Neuronal stem cell (in vitro differentiated cells): Measurements from ENCODE around the gene DPH6.
A peak's percentile ranks its signal among the peaks of the same experiment; 100 is the strongest.
"Not testable (repeated sequence)": the region's sequence is repeated elsewhere in the genome, so short reads cannot be mapped to it uniquely, and the experiment has no call there.

Experiments
- DNase-seq: peaks from one replicate; pipeline ENCODE4 v3.0.0-alpha.2; 2013; ENCODE audit warnings: low spot score
- H2AFZ ChIP-seq: one replicate; pipeline ENCODE4 v1.6.1; 2013; ENCODE audit warnings: mild to moderate bottlenecking, low read length, inconsistent platforms
- H2AK5ac ChIP-seq: 2 replicates; pipeline ENCODE4 v1.6.1; 2013; ENCODE audit warnings: low read depth, mild to moderate bottlenecking, inconsistent platforms, low read length, moderate library complexity, mixed read lengths
- H2BK120ac ChIP-seq: 2 replicates; pipeline ENCODE4 v1.6.1; 2013; ENCODE audit warnings: low read depth, mild to moderate bottlenecking, inconsistent platforms, low read length, moderate library complexity, mixed read lengths
- H2BK12ac ChIP-seq: one replicate; pipeline ENCODE4 v1.6.1; 2013; ENCODE audit warnings: low read length, inconsistent platforms
- H2BK15ac ChIP-seq: 2 replicates; pipeline ENCODE4 v1.6.1; 2013; ENCODE audit warnings: mild to moderate bottlenecking, low read length, inconsistent platforms, mixed read lengths
- H2BK5ac ChIP-seq: one replicate; pipeline ENCODE4 v1.6.1; 2013; ENCODE audit warnings: inconsistent platforms, mild to moderate bottlenecking, low read length, moderate library complexity
- H3K14ac ChIP-seq: one replicate; pipeline ENCODE4 v1.6.1; 2013; ENCODE audit warnings: low read length, inconsistent platforms
- H3K18ac ChIP-seq: 2 replicates; pipeline ENCODE4 v1.6.1; 2013; ENCODE audit warnings: low read length, inconsistent platforms
- H3K23ac ChIP-seq: 2 replicates; pipeline ENCODE4 v1.6.1; 2013; ENCODE audit warnings: low read depth, mild to moderate bottlenecking, mixed read lengths, low read length, inconsistent platforms; ENCODE audit not compliant: poor library complexity
- H3K27ac ChIP-seq: replicated peaks from 3 replicates; pipeline ENCODE4 v1.5.1; 2013; ENCODE audit warnings: low read length, inconsistent platforms
- H3K27me3 ChIP-seq, 3 experiments: 2 replicates each; pipeline ENCODE4 v1.6.1; 2013; ENCODE audit warnings: low read length in 3 of 3, mild to moderate bottlenecking in 2 of 3, inconsistent platforms in 1 of 3, low read depth in 1 of 3, mixed read lengths in 1 of 3, moderate library complexity in 1 of 3; ENCODE audit not compliant: control insufficient read depth in 3 of 3, insufficient read depth in 3 of 3
- H3K36me3 ChIP-seq, 2 donors: replicated peaks in 1 of 2; 2 replicates each; pipeline ENCODE4 v1.6.1; 2013; ENCODE audit warnings: low read length in 2 of 2; ENCODE audit not compliant: control insufficient read depth in 2 of 2, insufficient read depth in 2 of 2
- H3K4ac ChIP-seq: 2 replicates; pipeline ENCODE4 v1.6.1; 2013; ENCODE audit warnings: inconsistent platforms, mild to moderate bottlenecking, low read length, moderate library complexity
- H3K4me1 ChIP-seq, 2 donors: 1 replicate in 1 of 2; 2 replicates in 1 of 2; pipeline ENCODE4 v1.6.1; 2013; ENCODE audit warnings: low read length in 2 of 2, low read depth in 1 of 2; ENCODE audit not compliant: control insufficient read depth in 2 of 2, insufficient read depth in 1 of 2
- H3K4me2 ChIP-seq: one replicate; pipeline ENCODE4 v1.6.1; 2013; ENCODE audit warnings: mild to moderate bottlenecking, low read length, inconsistent platforms; ENCODE audit not compliant: insufficient read depth, poor library complexity, severe bottlenecking
- H3K4me3 ChIP-seq, 2 donors: 2 replicates each; pipeline ENCODE4 v1.5.1; 2013; ENCODE audit warnings: low read length in 2 of 2, mild to moderate bottlenecking in 2 of 2, inconsistent platforms in 1 of 2, moderate library complexity in 1 of 2
- H3K79me1 ChIP-seq: one replicate; pipeline ENCODE4 v1.6.1; 2013; ENCODE audit warnings: low read depth, mild to moderate bottlenecking, inconsistent platforms, low read length, moderate library complexity
- H3K9ac ChIP-seq: one replicate; pipeline ENCODE4 v1.6.1; 2013; ENCODE audit warnings: mild to moderate bottlenecking, low read depth, low read length, inconsistent platforms; ENCODE audit not compliant: poor library complexity
- H3K9me3 ChIP-seq, 2 donors: replicated peaks in 1 of 2; 2 replicates each; pipeline versions ENCODE3 to v1.6.1; 2013; ENCODE audit warnings: low read length in 2 of 2, mild to moderate bottlenecking in 2 of 2, inconsistent platforms in 1 of 2, low read depth in 1 of 2, mixed read lengths in 1 of 2, moderate library complexity in 1 of 2; ENCODE audit not compliant: control insufficient read depth in 2 of 2, insufficient read depth in 1 of 2
- H4K8ac ChIP-seq: one replicate; pipeline ENCODE4 v1.6.1; 2013; ENCODE audit warnings: low read depth, mild to moderate bottlenecking, inconsistent platforms, low read length, moderate library complexity
- H4K91ac ChIP-seq: one replicate; pipeline ENCODE4 v1.6.1; 2013; ENCODE audit warnings: low read length, low read depth, mild to moderate bottlenecking, inconsistent platforms; ENCODE audit not compliant: poor library complexity
- WGBS, 2 donors: extraction: QIAGEN DNeasy Blood & Tissue Kit; methylation state at CpG; one replicate each; pipeline ENCODE4 v1.1.7; 2013; ENCODE audit warnings: missing lambda C conversion rate in 2 of 2, mixed read lengths in 1 of 2; ENCODE audit not compliant: insufficient read length in 2 of 2, insufficient replicate concordance in 1 of 2; ENCODE audit errors: extremely low coverage in 2 of 2; 5-methylcytosine and 5-hydroxymethylcytosine counted together

DPH6 gene

DNA sequence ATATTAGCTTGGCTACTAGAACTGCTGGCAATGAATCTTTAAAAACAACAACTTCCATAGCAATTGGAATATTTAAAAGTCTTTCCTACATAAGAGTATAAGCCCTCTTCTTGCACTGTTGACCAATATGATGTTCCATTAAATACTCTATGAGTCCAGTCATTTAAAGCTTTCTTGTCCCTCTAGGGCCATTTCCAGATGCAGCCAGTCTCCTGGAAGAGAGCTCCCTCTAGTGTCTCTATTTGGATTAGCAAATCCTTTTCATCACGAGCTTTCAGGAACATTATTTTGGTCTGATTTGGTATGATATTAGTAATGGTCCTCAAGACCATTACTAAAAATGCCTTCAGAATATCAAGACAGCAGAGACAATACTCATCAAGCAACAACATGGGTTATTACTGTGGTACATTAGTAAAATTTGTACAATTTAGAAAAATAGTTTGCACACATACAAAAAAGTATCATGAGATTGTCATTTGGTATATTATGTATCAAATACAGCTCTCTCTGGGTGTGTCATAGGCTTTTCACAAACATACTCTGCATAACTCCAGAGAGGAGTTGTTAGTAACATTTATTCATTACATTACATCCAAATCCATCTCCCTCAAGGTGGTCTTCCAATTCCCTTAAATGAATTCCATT, 101.3 kb downstream of the DPH6 start:
- Histone ChIP-seq H3K9me3 (no peaks in the 10 kb centered on the region), H3K27ac (no peak overlapping the region), H3K23ac (no peak overlapping the region), H2BK5ac (no peak overlapping the region), H2BK120ac (no peak overlapping the region), H3K36me3 (no peaks in the 10 kb centered on the region), H3K27me3 (no peaks in the 10 kb centered on the region), H3K18ac (no peak overlapping the region), H3K79me1 (no peaks in the 10 kb centered on the region), H3K9ac (no peak overlapping the region), H4K8ac (no peak overlapping the region), H2AFZ (no peak overlapping the region), H3K4me1 (no peaks in the 10 kb centered on the region), H2BK15ac (no peak overlapping the region), H4K91ac (no peak overlapping the region), H2AK5ac (no peak overlapping the region), H2BK12ac (no peak overlapping the region), H3K4ac (no peak overlapping the region), H3K4me2 (no peak overlapping the region), H3K14ac (no peak overlapping the region), H3K4me3 (no peak overlapping the region)
- WGBS, 2 donors, result no CpG with 5 or more reads among the region's 1 CpG
- peak; percentile 47 for DNase-seq

GRCh38 chr15:35443376-35443775, 102.6 kb downstream of the DPH6 start:
- H3K4me1 ChIP-seq, result no peaks in the 10 kb centered on the region
- H3K4ac ChIP-seq, result no peak overlapping the region
- H3K27ac ChIP-seq, result no peak overlapping the region
- no peaks in the 10 kb centered on the region for H3K36me3 ChIP-seq
- H3K79me1 ChIP-seq, result no peaks in the 10 kb centered on the region
- H3K23ac ChIP-seq, result no peak overlapping the region
- H3K4me2 ChIP-seq, result no peak overlapping the region
- H4K91ac ChIP-seq, result no peak overlapping the region
- no peak overlapping the region for H3K14ac ChIP-seq
- no peak overlapping the region for H3K9ac ChIP-seq
- H3K9me3 ChIP-seq, result no peaks in the 10 kb centered on the region
- no peak for DNase-seq
- no peak overlapping the region for H3K4me3 ChIP-seq
- no peak overlapping the region for H2BK12ac ChIP-seq
- H2AK5ac ChIP-seq, result no peak overlapping the region
- no peak overlapping the region for H2BK5ac ChIP-seq
- no peak overlapping the region for H2BK15ac ChIP-seq
- no peak overlapping the region for H2AFZ ChIP-seq
- no peak overlapping the region for H3K18ac ChIP-seq
- no peak overlapping the region for H4K8ac ChIP-seq
- no peak overlapping the region for H2BK120ac ChIP-seq
- no peaks in the 10 kb centered on the region for H3K27me3 ChIP-seq

- Histone ChIP-seq H3K23ac (no peak overlapping the region), H3K14ac (no peak overlapping the region), H2AK5ac (no peak overlapping the region), H3K4me2 (no peak overlapping the region), H4K91ac (no peak overlapping the region), H3K9me3 (no peaks in the 10 kb centered on the region), H3K9ac (no peak overlapping the region), H3K27me3 (no peaks in the 10 kb centered on the region), H4K8ac (no peak overlapping the region), H3K4me1 (no peaks in the 10 kb centered on the region), H3K27ac (no peak overlapping the region), H3K79me1 (no peaks in the 10 kb centered on the region), H2AFZ (no peak overlapping the region), H3K18ac (no peak overlapping the region), H2BK5ac (no peak overlapping the region), H3K4me3 (no peak overlapping the region), H3K36me3 (no peaks in the 10 kb centered on the region), H2BK12ac (no peak overlapping the region), H2BK120ac (no peak overlapping the region), H2BK15ac (no peak overlapping the region), H3K4ac (no peak overlapping the region)
- WGBS, 2 donors, result no CpG with 5 or more reads among the region's 1 CpG
- no peak for DNase-seq
Measured at GRCh38 chr15:35442742-35443141, 103.2 kb downstream of the DPH6 start.

- H3K79me1 ChIP-seq, H2BK5ac ChIP-seq, H3K27ac ChIP-seq, H3K9ac ChIP-seq, H3K4me3 ChIP-seq, H3K18ac ChIP-seq, H4K91ac ChIP-seq, H3K4ac ChIP-seq, H2BK12ac ChIP-seq, H3K9me3 ChIP-seq, H2AK5ac ChIP-seq, H4K8ac ChIP-seq, H3K27me3 ChIP-seq, H3K14ac ChIP-seq, H3K4me1 ChIP-seq, DNase-seq, H3K23ac ChIP-seq, H3K4me2 ChIP-seq, H2AFZ ChIP-seq, H2BK120ac ChIP-seq, H2BK15ac ChIP-seq, H3K36me3 ChIP-seq: not testable (repeated sequence)
- WGBS, 2 donors, result no CpG with 5 or more reads among the region's 4 CpGs
Measured at GRCh38 chr15:35441279-35441678, 104.7 kb downstream of the DPH6 start.
